EH (cell line): ENCODE results near the gene BCAR3.
A peak's percentile ranks its signal among the peaks of the same experiment; 100 is the strongest.
"Not testable (repeated sequence)": the region's sequence is repeated elsewhere in the genome, so short reads cannot be mapped to it uniquely, and the experiment has no call there.

Source experiments
- DNase-seq: peaks from one replicate; pipeline ENCODE4 v3.0.0-alpha.2; 2015; ENCODE audit warnings: low read depth

Gene BCAR3

GRCh38 chr1:93705892-93706500, 24.4 kb upstream of the BCAR3 start:
- peak; percentile 21 for DNase-seq

- no peak for DNase-seq
These were observed 22.4 kb upstream of the BCAR3 start for GRCh38 chr1:93704052-93704451.

GRCh38 chr1:93703643-93704042, 22.0 kb upstream of the BCAR3 start:
- no peak for DNase-seq

- DNase-seq, result peak; percentile 37
These were observed 21.2 kb upstream of the BCAR3 start for GRCh38 chr1:93702828-93703183.

- no peak for DNase-seq
These were observed 20.6 kb upstream of the BCAR3 start for GRCh38 chr1:93702111-93702827.

GRCh38 chr1:93701629-93702028, 20.0 kb upstream of the BCAR3 start:
- DNase-seq, result peak; percentile 100

GRCh38 chr1:93700532-93701469, 19.2 kb upstream of the BCAR3 start:
- peak; percentile 25 for DNase-seq

- DNase-seq, result no peak
These were observed 18.0 kb upstream of the BCAR3 start for GRCh38 chr1:93699503-93700168.

GRCh38 chr1:93699049-93699384, 17.4 kb upstream of the BCAR3 start:
- DNase-seq, result no peak

GRCh38 chr1:93698329-93699048, 16.9 kb upstream of the BCAR3 start:
- no peak for DNase-seq

GRCh38 chr1:93697566-93697965, 15.9 kb upstream of the BCAR3 start:
- DNase-seq, result not testable (repeated sequence)

- DNase-seq, result no peak
These were observed 13.9 kb upstream of the BCAR3 start for GRCh38 chr1:93695411-93696005.

- DNase-seq, result peak; percentile 39
These were observed 13.2 kb upstream of the BCAR3 start for GRCh38 chr1:93694819-93695218.

- peak; percentile 48 for DNase-seq
These were observed 12.4 kb upstream of the BCAR3 start for GRCh38 chr1:93694039-93694438.

- DNase-seq, result peak; percentile 89
These were observed 11.4 kb upstream of the BCAR3 start for GRCh38 chr1:93692983-93693591.

- peak; percentile 41 for DNase-seq
These were observed 10.8 kb upstream of the BCAR3 start for GRCh38 chr1:93692451-93692861.

GRCh38 chr1:93692026-93692425, 10.4 kb upstream of the BCAR3 start:
- no peak for DNase-seq

- DNase-seq, result peak; percentile 27
These were observed 9.5 kb upstream of the BCAR3 start for GRCh38 chr1:93690921-93691789.

GRCh38 chr1:93690341-93690740, 8.7 kb upstream of the BCAR3 start:
- no peak for DNase-seq
